ENCODE measurements around the gene OR6S1.

DNA sequence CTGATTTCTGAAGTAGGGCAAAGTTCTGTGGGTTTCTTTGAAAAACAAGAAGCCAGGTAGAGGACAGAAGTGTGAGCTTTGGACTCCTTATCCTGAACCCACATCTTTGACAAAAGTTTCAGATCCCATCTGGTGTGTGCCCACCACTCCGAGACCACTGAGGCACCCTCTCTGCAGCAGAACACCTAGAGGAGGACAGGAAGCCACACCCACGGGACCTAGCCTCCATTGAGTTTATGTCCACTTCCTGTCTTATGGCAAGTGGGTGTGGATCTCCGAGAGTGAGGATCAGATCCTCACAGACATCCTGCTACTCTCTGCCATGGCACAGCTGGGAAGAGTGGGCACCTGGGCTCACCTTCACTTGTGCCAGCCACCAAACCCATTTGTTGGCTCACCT, 16.8 kb upstream of the OR6S1 start:
- TF ChIP-seq CTCF (IDR thresholded peaks at IDR 0.05) (no peak), POLR2A (IDR thresholded peaks at IDR 0.05) (no peak)

All from vagina (tissue), 2 donors.